Neural crest cell (in vitro differentiated cells): ENCODE measurements around the gene LCE2B. TPM values are rescaled to one million over a fixed set of nuclear protein-coding genes. Genes with fewer than 3 reads are reported as not detected.
"Not testable (repeated sequence)": the region's sequence is repeated elsewhere in the genome, so short reads cannot be mapped to it uniquely, and the experiment has no call there.

Source experiments
- DNase-seq: peaks from one replicate; pipeline ENCODE4 v3.0.0; 2021; ENCODE audit warnings: low read depth, mixed read lengths, low spot score
- H3K27ac Mint-ChIP-seq: one replicate; pipeline ENCODE4 v1.8.0; 2021; ENCODE audit warnings: mild to moderate bottlenecking, mixed read lengths; ENCODE audit not compliant: unreplicated experiment
- H3K27me3 Mint-ChIP-seq: 2 replicates; pipeline ENCODE4 v1.8.0; 2021; ENCODE audit warnings: low read depth, mild to moderate bottlenecking, mixed read lengths
- H3K36me3 Mint-ChIP-seq: 2 replicates; pipeline ENCODE4 v1.8.0; 2021; ENCODE audit warnings: low read depth, mild to moderate bottlenecking, mixed read lengths
- H3K4me1 Mint-ChIP-seq: 2 replicates; pipeline ENCODE4 v1.8.0; 2021; ENCODE audit warnings: mixed read lengths
- H3K4me3 Mint-ChIP-seq: one replicate; pipeline ENCODE4 v1.8.0; 2021; ENCODE audit warnings: mild to moderate bottlenecking, mixed read lengths
- H3K9me3 Mint-ChIP-seq: 2 replicates; pipeline ENCODE4 v1.8.0; 2021; ENCODE audit warnings: mixed read lengths
- total RNA-seq: library from RNA; stranded (reverse); gene quantifications from 2 replicates; pipeline ENCODE4 v1.2.1, GENCODE V29; 2021
- TF ChIP-seq, protein P1 (sequence below): fragments of 200-600 bp; sonication (generic); conservative IDR thresholded peaks from 2 replicates; pipeline ENCODE4 v1.5.0; 2021; ENCODE audit warnings: antibody characterized with exemption, mild to moderate bottlenecking

The LCE2B gene
- total RNA-seq, 1 donor from 2014 or later, result not detected

DNA sequence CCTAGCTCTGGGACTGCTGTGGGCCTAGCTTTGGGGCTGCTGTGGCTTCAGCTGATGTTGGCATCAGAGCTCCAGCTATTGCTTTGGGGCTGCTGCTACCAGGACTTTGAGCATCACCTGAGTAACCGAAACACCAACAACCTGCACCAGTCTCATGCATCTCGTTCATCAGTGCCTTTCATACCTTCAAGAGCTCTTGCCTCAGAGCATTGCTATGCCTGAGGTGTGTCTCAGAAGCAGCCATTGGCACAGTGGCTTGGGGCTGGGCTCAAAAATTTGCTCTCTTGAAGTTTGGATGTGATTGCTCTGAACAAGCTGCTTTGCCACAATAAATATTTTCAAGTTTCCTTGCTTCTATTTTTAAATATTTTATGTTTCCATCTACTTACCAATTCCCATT, 29.5 kb upstream of the LCE2B start:
- no peak overlapping the region for H3K27ac Mint-ChIP-seq
- peaks cover 15% of the 10 kb centered on the region for H3K9me3 Mint-ChIP-seq

DNA sequence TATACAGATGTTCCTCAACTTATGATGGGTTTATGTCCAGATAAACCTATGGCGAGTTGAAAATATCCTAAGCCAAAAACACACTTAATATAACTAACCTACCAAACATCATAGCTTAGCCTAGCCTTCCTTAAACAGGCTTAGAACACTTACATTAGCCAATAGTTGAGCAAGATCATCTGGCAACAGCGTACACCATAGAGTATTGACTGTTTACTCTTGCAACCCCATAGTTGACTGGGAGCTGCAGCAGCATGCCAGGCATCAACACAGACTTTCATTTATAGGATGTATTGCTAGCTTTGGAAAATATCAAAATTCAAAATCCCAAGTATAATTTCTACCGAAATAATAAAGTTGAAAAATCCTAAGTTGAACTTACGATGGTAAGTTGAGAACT, 28.2 kb upstream of the LCE2B start:
- Mint-ChIP-seq H3K4me1 (no peaks in the 10 kb centered on the region), H3K27ac (no peak overlapping the region), H3K27me3 (no peaks in the 10 kb centered on the region), H3K36me3 (peaks cover 2% of the 10 kb centered on the region), H3K9me3 (peaks cover 16% of the 10 kb centered on the region), H3K4me3 (no peak overlapping the region)
- DNase-seq, result no peak
- TF ChIP-seq, protein P1, sequence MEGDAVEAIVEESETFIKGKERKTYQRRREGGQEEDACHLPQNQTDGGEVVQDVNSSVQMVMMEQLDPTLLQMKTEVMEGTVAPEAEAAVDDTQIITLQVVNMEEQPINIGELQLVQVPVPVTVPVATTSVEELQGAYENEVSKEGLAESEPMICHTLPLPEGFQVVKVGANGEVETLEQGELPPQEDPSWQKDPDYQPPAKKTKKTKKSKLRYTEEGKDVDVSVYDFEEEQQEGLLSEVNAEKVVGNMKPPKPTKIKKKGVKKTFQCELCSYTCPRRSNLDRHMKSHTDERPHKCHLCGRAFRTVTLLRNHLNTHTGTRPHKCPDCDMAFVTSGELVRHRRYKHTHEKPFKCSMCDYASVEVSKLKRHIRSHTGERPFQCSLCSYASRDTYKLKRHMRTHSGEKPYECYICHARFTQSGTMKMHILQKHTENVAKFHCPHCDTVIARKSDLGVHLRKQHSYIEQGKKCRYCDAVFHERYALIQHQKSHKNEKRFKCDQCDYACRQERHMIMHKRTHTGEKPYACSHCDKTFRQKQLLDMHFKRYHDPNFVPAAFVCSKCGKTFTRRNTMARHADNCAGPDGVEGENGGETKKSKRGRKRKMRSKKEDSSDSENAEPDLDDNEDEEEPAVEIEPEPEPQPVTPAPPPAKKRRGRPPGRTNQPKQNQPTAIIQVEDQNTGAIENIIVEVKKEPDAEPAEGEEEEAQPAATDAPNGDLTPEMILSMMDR, result no peak

More for the DNA sequence above, 29.5 kb upstream of the LCE2B start:
- Mint-ChIP-seq H3K4me3 (no peak overlapping the region), H3K36me3 (peaks cover 2% of the 10 kb centered on the region), H3K4me1 (no peaks in the 10 kb centered on the region), H3K27me3 (no peaks in the 10 kb centered on the region)
- TF ChIP-seq, protein P1, result no peak
- DNase-seq, result no peak

- TF ChIP-seq, protein P1, result no peak
- no peak for DNase-seq
- Mint-ChIP-seq H3K27ac (no peak overlapping the region), H3K9me3 (peaks cover 17% of the 10 kb centered on the region), H3K36me3 (peaks cover 2% of the 10 kb centered on the region), H3K27me3 (no peaks in the 10 kb centered on the region), H3K4me3 (no peak overlapping the region), H3K4me1 (no peaks in the 10 kb centered on the region)
Measured at GRCh38 chr1:152658649-152659048, 27.3 kb upstream of the LCE2B start.

DNA sequence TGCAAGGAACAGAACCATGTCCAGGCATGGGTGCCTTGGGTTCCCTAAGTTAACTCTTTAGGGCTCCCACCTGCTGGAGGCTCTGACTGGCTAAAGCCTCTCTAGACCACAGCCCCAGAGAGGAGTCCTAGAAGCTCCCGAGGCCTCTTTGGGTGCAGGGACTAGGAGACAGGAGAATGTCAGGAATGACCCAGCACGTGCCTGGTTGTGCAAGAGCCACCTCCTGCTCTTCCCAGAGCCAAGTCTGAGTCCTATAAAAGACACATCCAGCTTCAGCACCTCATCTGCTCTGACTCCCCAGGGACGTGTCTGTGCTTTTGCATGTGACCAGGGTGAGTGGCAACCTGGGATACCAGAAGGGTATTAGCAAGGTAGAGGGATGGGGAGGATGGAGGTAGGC, 22.8 kb upstream of the LCE2B start, which contains the start of gene LCE2D:
TSS of gene LCE2D (plus strand) at position 283 of the 400 bp plus-strand sequence. CDS start 726 bp downstream, outside the sequence.
- Mint-ChIP-seq H3K36me3 (no peaks in the 10 kb centered on the region), H3K4me3 (no peak within 1 kb of the TSS), H3K9me3 (peaks cover 13% of the 10 kb centered on the region), H3K27ac (no peak within 1 kb of the TSS), H3K27me3 (no peaks in the 10 kb centered on the region), H3K4me1 (no peaks in the 10 kb centered on the region)
- DNase-seq, result no peak
- TF ChIP-seq, protein P1, result no peak

- H3K4me1 Mint-ChIP-seq, DNase-seq, H3K27ac Mint-ChIP-seq, H3K36me3 Mint-ChIP-seq, H3K27me3 Mint-ChIP-seq, H3K4me3 Mint-ChIP-seq: not testable (repeated sequence)
- H3K9me3 Mint-ChIP-seq, result peaks cover 23% of the 10 kb centered on the region
Measured at GRCh38 chr1:152666171-152666570, 19.8 kb upstream of the LCE2B start.

GRCh38 chr1:152667648-152668047, 18.3 kb upstream of the LCE2B start:
- Mint-ChIP-seq H3K27me3 (no peaks in the 10 kb centered on the region), H3K4me3 (no peak overlapping the region), H3K9me3 (peaks cover 27% of the 10 kb centered on the region)

More at GRCh38 chr1:152667648-152668047, 18.3 kb upstream of the LCE2B start:
- peaks cover 2% of the 10 kb centered on the region for H3K36me3 Mint-ChIP-seq
- no peak overlapping the region for H3K27ac Mint-ChIP-seq
- H3K4me1 Mint-ChIP-seq, result no peaks in the 10 kb centered on the region
- DNase-seq, result no peak
- TF ChIP-seq, protein P1, result no peak
